GM13976 (cell line): ENCODE results near the gene CSK.

Experiments
- DNase-seq: peaks from one replicate; pipeline ENCODE4 v3.0.0; 2012; ENCODE audit warnings: low spot score
- CTCF ChIP-seq: IDR thresholded peaks from 2 replicates; pipeline ENCODE4 v1.5.1; 2012; ENCODE audit warnings: borderline replicate concordance, mild to moderate bottlenecking; ENCODE audit not compliant: insufficient read depth; ENCODE audit errors: extremely low read depth, missing control alignments, control extremely low read depth
- in situ Hi-C: fragments of 300-500 bp; cut with MboI; formaldehyde crosslinking; loops from one replicate; pipeline ENCODE4 v1.12.0; 2022; ENCODE audit warnings: low sequenced_read_pairs, mixed read lengths, inconsistent platforms; ENCODE audit not compliant: unreplicated experiment

The CSK gene

GRCh38 chr15:74829486-74829885 is 47.6 kb downstream of the CSK start:
- no peak for DNase-seq
- no peak for TF ChIP-seq CTCF
- in situ Hi-C loops: no loop called here

GRCh38 chr15:74829991-74830390 is 48.1 kb downstream of the CSK start:
- in situ Hi-C loops: no loop called here
- TF ChIP-seq CTCF: no peak
- no peak for DNase-seq

GRCh38 chr15:74830868-74831267 is 49.0 kb downstream of the CSK start:
- DNase-seq: no peak
- in situ Hi-C loops: no loop called here
- no peak for TF ChIP-seq CTCF

- no peak for TF ChIP-seq CTCF
- in situ Hi-C loops: no loop called here
- no peak for DNase-seq
These were observed 50.1 kb downstream of the CSK start for GRCh38 chr15:74831813-74832495.

- in situ Hi-C loops: no loop called here
- TF ChIP-seq CTCF: no peak
- DNase-seq: no peak
These were observed 50.9 kb downstream of the CSK start for GRCh38 chr15:74832826-74833225.

GRCh38 chr15:74833376-74834107 is 51.7 kb downstream of the CSK start:
- no peak for DNase-seq
- in situ Hi-C loops: no loop called here

More at GRCh38 chr15:74833376-74834107, 51.7 kb downstream of the CSK start:
- no peak for TF ChIP-seq CTCF
